ENCODE results near the gene CALML6.

Gene CALML6

DNA sequence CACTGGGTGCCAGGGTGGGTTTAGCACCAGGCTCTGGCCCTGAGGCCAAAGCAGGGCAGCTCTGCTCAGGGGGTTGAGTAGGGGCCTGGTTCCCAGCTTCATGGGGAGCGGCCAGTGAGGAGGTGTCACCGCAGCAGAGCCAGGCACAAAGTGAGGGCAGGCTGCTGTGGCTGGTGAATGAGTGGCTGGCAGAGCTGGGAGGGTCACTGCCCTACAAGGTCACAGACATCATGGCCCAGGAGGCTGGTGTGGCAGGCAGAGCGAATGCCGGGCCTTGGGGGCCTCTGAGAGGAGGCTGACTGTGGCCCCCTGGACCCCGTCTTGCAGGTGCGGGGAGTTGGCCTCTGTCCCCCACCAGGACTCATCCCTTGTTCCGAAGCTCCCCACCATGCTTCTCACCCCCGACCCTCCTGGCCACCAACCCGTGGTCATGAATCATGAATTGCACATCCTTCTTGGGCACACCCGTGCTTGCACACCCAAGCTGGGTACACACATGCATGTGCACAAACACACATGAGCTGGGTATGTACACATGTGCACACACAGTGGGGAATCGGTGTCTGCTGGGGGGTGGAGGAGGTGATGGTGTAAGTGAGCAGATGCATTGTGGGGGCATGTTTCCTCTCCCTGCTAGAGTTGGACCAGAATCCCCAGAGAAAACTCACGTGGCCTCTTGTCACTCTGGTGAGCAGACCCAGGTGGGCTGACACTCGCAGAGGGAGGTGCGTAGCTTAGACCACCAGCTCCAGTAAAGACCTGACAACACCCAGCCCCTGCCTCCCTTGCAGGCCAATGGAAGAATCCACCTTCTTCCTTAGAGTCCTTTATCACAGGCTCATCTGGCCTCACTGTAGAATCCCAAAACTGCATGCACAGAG, 19.4 kb upstream of the CALML6 start:
- TF ChIP-seq, protein P1, sequence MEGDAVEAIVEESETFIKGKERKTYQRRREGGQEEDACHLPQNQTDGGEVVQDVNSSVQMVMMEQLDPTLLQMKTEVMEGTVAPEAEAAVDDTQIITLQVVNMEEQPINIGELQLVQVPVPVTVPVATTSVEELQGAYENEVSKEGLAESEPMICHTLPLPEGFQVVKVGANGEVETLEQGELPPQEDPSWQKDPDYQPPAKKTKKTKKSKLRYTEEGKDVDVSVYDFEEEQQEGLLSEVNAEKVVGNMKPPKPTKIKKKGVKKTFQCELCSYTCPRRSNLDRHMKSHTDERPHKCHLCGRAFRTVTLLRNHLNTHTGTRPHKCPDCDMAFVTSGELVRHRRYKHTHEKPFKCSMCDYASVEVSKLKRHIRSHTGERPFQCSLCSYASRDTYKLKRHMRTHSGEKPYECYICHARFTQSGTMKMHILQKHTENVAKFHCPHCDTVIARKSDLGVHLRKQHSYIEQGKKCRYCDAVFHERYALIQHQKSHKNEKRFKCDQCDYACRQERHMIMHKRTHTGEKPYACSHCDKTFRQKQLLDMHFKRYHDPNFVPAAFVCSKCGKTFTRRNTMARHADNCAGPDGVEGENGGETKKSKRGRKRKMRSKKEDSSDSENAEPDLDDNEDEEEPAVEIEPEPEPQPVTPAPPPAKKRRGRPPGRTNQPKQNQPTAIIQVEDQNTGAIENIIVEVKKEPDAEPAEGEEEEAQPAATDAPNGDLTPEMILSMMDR (conservative IDR thresholded peaks at IDR 0.05; ENCODE audit: control insufficient read depth, insufficient read depth, low read depth, low read length) = no peak
- H3K4me3 ChIP-seq (ENCODE audit: control insufficient read depth, low read depth, low read length) = no peak overlapping the region
- DNase-seq (ENCODE audit: low read depth) = no peak

- DNase-seq (ENCODE audit: low read depth) = no peak
- no peak overlapping the region for H3K4me3 ChIP-seq (ENCODE audit: control insufficient read depth, low read depth, low read length)
- TF ChIP-seq, protein P1 (conservative IDR thresholded peaks at IDR 0.05; ENCODE audit: control insufficient read depth, insufficient read depth, low read depth, low read length) = no peak
Observed at GRCh38 chr1:1898246-1898933, 16.7 kb upstream of the CALML6 start.

DNA sequence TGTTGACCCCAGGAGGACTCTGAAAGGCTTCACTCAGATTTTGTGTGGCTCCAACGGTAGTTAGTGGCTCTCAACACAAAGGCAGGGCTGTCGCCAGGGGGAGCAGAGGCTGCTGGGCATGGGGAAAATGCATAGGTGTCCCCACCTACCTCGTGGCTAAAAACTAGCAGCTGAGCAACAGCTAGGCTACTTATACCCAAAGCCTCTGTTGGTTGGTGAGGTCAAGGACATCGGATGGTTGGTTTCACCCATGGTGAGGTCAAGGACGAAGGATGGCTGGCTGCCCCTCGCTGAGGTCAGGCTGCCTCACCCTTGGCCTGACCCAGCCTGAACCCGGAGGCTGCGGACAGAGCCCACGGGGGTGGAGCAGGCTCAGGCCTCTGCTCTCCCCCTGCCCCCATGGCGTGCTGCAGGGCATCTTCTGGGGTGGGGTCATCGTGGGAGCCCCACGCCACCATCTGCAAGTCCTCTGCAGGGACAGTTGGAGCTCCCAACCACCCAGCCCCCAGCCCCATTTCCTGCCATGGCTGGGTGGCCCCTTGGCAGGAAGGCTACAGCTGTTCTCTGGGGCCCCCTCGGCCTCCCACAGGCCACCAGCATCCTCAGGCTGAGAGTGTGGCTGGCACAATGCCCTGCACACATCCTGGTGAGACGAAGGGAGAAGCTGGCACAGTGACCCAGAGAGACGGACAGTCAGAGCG, 15.6 kb upstream of the CALML6 start:
- DNase-seq (ENCODE audit: low read depth) = no peak
- H3K4me3 ChIP-seq (ENCODE audit: control insufficient read depth, low read depth, low read length) = no peak overlapping the region
- TF ChIP-seq, protein P1 (conservative IDR thresholded peaks at IDR 0.05; ENCODE audit: control insufficient read depth, insufficient read depth, low read depth, low read length) = no peak

- no peak for DNase-seq (ENCODE audit: low read depth)
- no peak overlapping the region for H3K4me3 ChIP-seq (ENCODE audit: control insufficient read depth, low read depth, low read length)
- TF ChIP-seq, protein P1 (conservative IDR thresholded peaks at IDR 0.05; ENCODE audit: control insufficient read depth, insufficient read depth, low read depth, low read length) = no peak
Observed at GRCh38 chr1:1899967-1900327, 15.1 kb upstream of the CALML6 start.

DNA sequence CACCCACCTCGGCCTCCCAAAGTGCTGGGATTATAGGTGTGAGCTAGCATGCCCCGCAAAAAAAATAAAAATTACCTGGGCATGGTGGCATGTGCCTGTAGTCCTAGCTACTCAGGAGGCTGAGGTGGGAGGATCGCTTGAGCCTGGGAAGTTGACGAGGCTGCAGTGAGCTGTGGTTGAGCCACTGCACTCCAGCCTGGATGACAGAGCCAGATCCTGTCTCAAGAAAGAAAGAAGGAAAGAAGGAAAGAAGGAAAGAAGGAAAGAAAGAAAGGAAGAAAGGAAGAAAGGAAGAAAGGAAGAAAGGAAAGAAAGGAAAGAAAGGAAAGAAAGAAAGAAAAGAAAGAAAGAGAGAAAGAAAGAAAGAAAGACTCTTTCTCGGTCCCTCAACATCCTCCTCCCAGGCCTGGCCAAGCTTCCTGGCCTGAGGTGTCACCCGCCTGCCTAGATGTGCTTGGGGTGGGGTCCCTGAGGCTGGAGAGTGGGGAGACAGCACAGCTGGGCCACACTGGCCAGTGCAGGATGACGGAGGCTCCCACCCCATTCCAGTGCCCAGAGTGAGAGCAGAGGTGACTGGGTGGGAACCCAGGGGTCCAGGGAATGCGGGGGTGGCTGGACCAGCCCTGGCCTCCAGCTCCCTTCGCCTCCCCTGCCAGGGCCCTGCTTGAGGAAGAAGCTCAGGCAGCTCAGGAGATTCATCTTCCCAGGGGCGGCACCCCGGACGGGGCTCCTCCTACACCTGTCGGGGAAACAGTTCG, 14.0 kb upstream of the CALML6 start:
- TF ChIP-seq, protein P1 (conservative IDR thresholded peaks at IDR 0.05; ENCODE audit: control insufficient read depth, insufficient read depth, low read depth, low read length) = no peak
- DNase-seq (ENCODE audit: low read depth) = no peak
- no peak overlapping the region for H3K4me3 ChIP-seq (ENCODE audit: control insufficient read depth, low read depth, low read length)

- no peak for DNase-seq (ENCODE audit: low read depth)
- TF ChIP-seq, protein P1 (conservative IDR thresholded peaks at IDR 0.05; ENCODE audit: control insufficient read depth, insufficient read depth, low read depth, low read length) = no peak
- no peak overlapping the region for H3K4me3 ChIP-seq (ENCODE audit: control insufficient read depth, low read depth, low read length)
Observed at GRCh38 chr1:1901641-1902294, 13.3 kb upstream of the CALML6 start.
